GM10248 (cell line): ENCODE results near the gene ITGA7.
A peak's percentile ranks its signal among the peaks of the same experiment; 100 is the strongest.

Experiments used
- CTCF ChIA-PET: fragments of 300-600 bp; sonication (Branson Sonifier 250); formaldehyde crosslinking; extraction: SDS; loops from one replicate; lab custom pipeline; 2021; ENCODE audit warnings: antibody characterized with exemption; lab: Yijun Ruan, JAX
- POLR2A ChIA-PET: fragments of 350-650 bp; sonication (Branson Sonifier 250); formaldehyde crosslinking; extraction: SDS; loops from one replicate; lab custom pipeline; 2020; ENCODE audit warnings: antibody characterized with exemption; lab: Yijun Ruan, JAX
- DNase-seq: peaks from one replicate; pipeline ENCODE4 v3.0.0; 2012; ENCODE audit errors: extremely low spot score
- CTCF ChIP-seq: IDR thresholded peaks from 2 replicates; pipeline ENCODE4 v1.5.1; 2012; ENCODE audit warnings: mild to moderate bottlenecking, low read depth; ENCODE audit errors: extremely low read depth, missing control alignments, control extremely low read depth

The ITGA7 gene

DNA sequence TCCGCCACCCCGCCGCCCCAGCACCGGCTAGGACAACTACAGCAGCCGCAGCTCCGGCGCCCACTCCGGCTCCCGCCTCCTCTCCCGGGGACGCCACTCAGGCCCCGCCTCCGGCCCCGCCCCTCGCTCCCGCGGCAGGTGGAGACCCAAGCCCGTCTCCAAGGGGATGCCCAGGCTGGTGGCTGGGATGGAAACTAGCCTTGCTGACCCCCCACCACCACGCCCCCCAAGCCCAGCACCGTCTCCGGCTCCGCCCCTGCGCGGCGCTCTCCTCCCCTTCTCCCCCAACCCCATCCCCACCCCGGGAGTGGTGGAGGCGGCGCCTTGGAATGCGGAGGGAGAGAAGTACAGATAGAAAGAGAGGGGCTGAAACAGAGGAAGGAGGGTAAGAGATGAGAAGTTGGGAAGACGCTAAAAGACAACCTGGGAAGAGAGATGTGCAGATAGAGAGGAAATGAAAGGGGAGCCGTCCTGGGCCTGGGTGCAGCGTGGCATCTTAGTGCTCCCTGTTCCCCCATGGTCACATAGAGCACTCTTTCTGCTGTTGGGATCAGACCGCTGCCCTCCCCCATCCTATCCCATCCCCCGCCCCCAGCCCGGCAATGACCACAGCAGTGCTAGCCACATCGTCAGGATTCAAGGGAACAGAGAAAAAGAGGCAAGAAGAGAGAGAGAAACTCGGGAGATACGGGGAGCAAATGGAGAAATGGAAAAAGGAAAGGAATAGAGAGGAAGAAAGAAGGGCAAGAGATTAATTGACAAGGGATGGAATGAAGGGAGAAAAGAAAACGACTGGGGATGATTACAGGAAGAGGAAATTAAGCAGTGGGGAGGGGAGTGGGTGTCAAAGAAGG lies at the start of gene ITGA7:
Gene ITGA7, minus strand, starts transcription at position 64 of the 854 bp plus-strand sequence. CDS start 222 bp downstream, outside the sequence.
- CTCF ChIA-PET, result interaction anchor here (1.6 to 2.1 kb wide), 2 partner anchors 17 to 31 kb away, joined by 3 to 5 read pairs; no protein-coding TSS in a partner anchor
- POLR2A ChIA-PET, result interaction anchor here (0.6 kb wide), 1 partner anchor 336 kb away, joined by 6 read pairs; no protein-coding TSS in a partner anchor
- TF ChIP-seq CTCF, result no peak
- peak; percentile 81 for DNase-seq

DNA sequence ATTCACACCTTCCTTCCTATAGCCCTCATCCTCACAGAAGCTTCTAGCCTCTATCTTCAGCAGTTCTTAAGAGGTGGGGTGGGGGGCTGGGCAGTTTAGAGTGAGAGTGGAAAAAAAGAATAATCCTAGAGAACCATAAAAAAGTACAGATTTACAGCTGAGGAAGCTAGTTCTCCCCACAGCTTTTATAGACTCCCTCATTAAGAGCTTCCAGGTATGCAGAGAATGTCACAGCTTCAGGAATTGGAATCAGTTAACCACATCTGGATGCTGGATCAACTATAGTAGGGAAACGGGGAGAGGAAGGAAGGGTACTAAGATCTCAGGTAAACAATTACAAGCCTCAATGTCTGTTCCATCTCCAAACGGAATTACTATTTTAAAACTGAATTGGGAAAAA lies 47.5 kb upstream of the ITGA7 start:
- TF ChIP-seq CTCF, result no peak
- no peak for DNase-seq
- CTCF ChIA-PET, result interaction anchor here (1.1 to 5.6 kb wide), 5 partner anchors 10 to 240 kb away, joined by 4 to 44 read pairs (median 6); no protein-coding TSS in a partner anchor
- POLR2A ChIA-PET, result interaction anchor here (0.6 to 0.7 kb wide), 2 partner anchors 185 to 334 kb away, joined by 3 to 6 read pairs; no protein-coding TSS in a partner anchor

GRCh38 chr12:55748230-55748993 lies 40.7 kb upstream of the ITGA7 start:
- DNase-seq, result no peak
- POLR2A ChIA-PET, result no interaction called here
- CTCF ChIA-PET, result interaction anchor here (1.2 to 4.8 kb wide), 6 partner anchors 9 to 248 kb away, joined by 3 to 42 read pairs (median 10); partner anchors contain the start of genes DGKA and SUOX
- no peak for TF ChIP-seq CTCF

DNA sequence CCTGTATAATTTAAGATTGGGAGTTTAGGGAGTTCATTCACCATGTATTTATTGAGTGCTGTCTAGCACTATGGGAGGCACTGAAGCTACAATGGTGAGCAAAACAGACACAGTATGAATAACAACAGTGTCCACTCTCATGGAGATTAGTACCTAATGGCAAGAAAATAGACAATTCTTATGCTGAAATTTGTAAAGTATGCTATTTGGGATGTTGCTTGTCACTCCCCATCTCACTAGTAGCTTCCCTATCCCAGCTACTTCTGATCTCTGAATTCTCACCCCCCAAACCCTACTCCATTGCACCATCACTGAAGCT lies 39.2 kb upstream of the ITGA7 start:
- ChIA-PET CTCF (interaction anchor here (0.9 to 4.8 kb wide), 13 partner anchors 9 to 443 kb away, joined by 3 to 42 read pairs (median 4); partner anchors contain the start of genes SMARCC2 and SUOX), POLR2A (no interaction called here)
- no peak for DNase-seq
- TF ChIP-seq CTCF, result no peak

GRCh38 chr12:55746174-55746912 lies 38.6 kb upstream of the ITGA7 start:
- no peak for DNase-seq
- CTCF ChIA-PET, result interaction anchor here (0.9 to 4.8 kb wide), 12 partner anchors 9 to 443 kb away, joined by 3 to 42 read pairs (median 4); partner anchors contain the start of genes SMARCC2 and SUOX
- POLR2A ChIA-PET, result no interaction called here
- no peak for TF ChIP-seq CTCF
